Transverse colon (tissue), 4 donors: Measurements from ENCODE around the gene ARHGAP8.

Experiments
- CTCF ChIP-seq, 5 experiments: fragments of 200-600 bp in 3 of 5; fragments of 450-650 bp in 2 of 5; sonication (generic) in 3 of 5; IDR thresholded peaks; 1 replicate in 2 of 5; 2 replicates in 3 of 5; pipeline ENCODE4 v1.5.1; 2016 to 2017; ENCODE audit warnings: antibody characterized with exemption in 5 of 5, inconsistent platforms in 3 of 5, mild to moderate bottlenecking in 2 of 5, moderate library complexity in 1 of 5
- EP300 ChIP-seq: sonication (generic); formaldehyde crosslinking; IDR thresholded peaks from one replicate; pipeline ENCODE4 v1.6.1; 2017; ENCODE audit warnings: antibody characterized with exemption, low read depth
- POLR2A ChIP-seq: fragments of 450-650 bp; IDR thresholded peaks from one replicate; pipeline ENCODE4 v1.6.1; 2016; ENCODE audit warnings: antibody characterized with exemption, mild to moderate bottlenecking, moderate library complexity
- POLR2AphosphoS5 ChIP-seq, 3 donors: sonication (generic); formaldehyde crosslinking; IDR thresholded peaks; one replicate each; pipeline ENCODE4 v1.6.1; 2016; ENCODE audit warnings: antibody characterized with exemption in 3 of 3

- TF ChIP-seq EP300, result no peak
- no peak for TF ChIP-seq CTCF (IDR thresholded peaks at IDR 0.05)
- TF ChIP-seq POLR2AphosphoS5 (IDR thresholded peaks at IDR 0.05), result no peak
- no peak for TF ChIP-seq POLR2A
Observed at GRCh38 chr22:44906248-44906936, 154.0 kb downstream of the ARHGAP8 start.
